Femur (tissue), 1 donor: Measurements from ENCODE around the gene RGS14.
A peak's percentile ranks its signal among the peaks of the same experiment; 100 is the strongest.
"Not testable (repeated sequence)": the region's sequence is repeated elsewhere in the genome, so short reads cannot be mapped to it uniquely, and the experiment has no call there.

Experiments used
- DNase-seq: peaks from one replicate; pipeline ENCODE4 v3.0.0-alpha.2; 2017

Gene RGS14

GRCh38 chr5:177405805-177406204 lies 48.1 kb downstream of the RGS14 start:
- peak; percentile 37 for DNase-seq

- DNase-seq: no peak
These were observed 51.5 kb downstream of the RGS14 start, which contains the start of gene F12 for GRCh38 chr5:177409043-177409801. TSS of gene F12 (minus strand) at chr5:177409564. CDS start at chr5:177409527, 37 bp downstream.

- no peak for DNase-seq
These were observed 52.9 kb downstream of the RGS14 start for GRCh38 chr5:177410575-177410974.

GRCh38 chr5:177412603-177413233 lies 55.0 kb downstream of the RGS14 start:
- no peak for DNase-seq

- no peak for DNase-seq
These were observed 56.8 kb downstream of the RGS14 start for GRCh38 chr5:177414481-177414880.

GRCh38 chr5:177417081-177417480 lies 59.4 kb downstream of the RGS14 start:
- not testable (repeated sequence) for DNase-seq

GRCh38 chr5:177419046-177419445 lies 61.3 kb downstream of the RGS14 start:
- no peak for DNase-seq

- not testable (repeated sequence) for DNase-seq
These were observed 62.7 kb downstream of the RGS14 start for GRCh38 chr5:177420472-177420871.

GRCh38 chr5:177421062-177421798 lies 63.5 kb downstream of the RGS14 start:
- no peak for DNase-seq
